Large intestine (tissue), 3 donors: Measurements from ENCODE around the gene C1orf174. TPM values are rescaled to one million over a fixed set of nuclear protein-coding genes. Genes with fewer than 3 reads are reported as not detected.

Experiments used
- DNase-seq, 2 donors: peaks; one replicate each; pipeline versions ENCODE4 v3.0.0 to v3.0.0-alpha.2; 2013
- H3K27ac ChIP-seq: one replicate; pipeline ENCODE4 v1.5.1; 2013; ENCODE audit warnings: low read length
- H3K27me3 ChIP-seq: 2 replicates; pipeline ENCODE4 v1.6.1; 2013; ENCODE audit warnings: low read length; ENCODE audit not compliant: control insufficient read depth, insufficient read depth
- H3K36me3 ChIP-seq: 2 replicates; pipeline ENCODE4 v1.6.1; 2013; ENCODE audit warnings: low read length; ENCODE audit not compliant: control insufficient read depth, insufficient read depth
- H3K4me1 ChIP-seq: one replicate; pipeline ENCODE4 v1.6.1; 2013; ENCODE audit warnings: low read length; ENCODE audit not compliant: control insufficient read depth, insufficient read depth
- H3K4me3 ChIP-seq: one replicate; pipeline ENCODE4 v1.5.1; 2013; ENCODE audit warnings: low read length
- H3K9me3 ChIP-seq: one replicate; pipeline ENCODE4 v1.6.1; 2013; ENCODE audit warnings: mild to moderate bottlenecking, low read depth, low read length, moderate library complexity; ENCODE audit not compliant: control insufficient read depth
- WGBS: methylation state at CpG from one replicate; pipeline ENCODE4 v1.1.5; 2013; ENCODE audit warnings: low lambda C conversion rate; ENCODE audit not compliant: insufficient coverage; 5-methylcytosine and 5-hydroxymethylcytosine counted together
- polyA plus RNA-seq: library from polyadenylated mRNA; unstranded; fragments of 120-200 nt; gene quantifications from one replicate; pipeline ENCODE4 v1.2.1, GENCODE V29; 2013

C1orf174 gene
- polyA plus RNA-seq, 1 donor = 28.4 TPM

GRCh38 chr1:3894626-3895278, 5.3 kb downstream of the C1orf174 start:
- DNase-seq = no peak
- peaks cover 25% of the 10 kb centered on the region for H3K36me3 ChIP-seq
- no peaks in the 10 kb centered on the region for H3K4me1 ChIP-seq
- no peaks in the 10 kb centered on the region for H3K27me3 ChIP-seq
- H3K9me3 ChIP-seq = peaks cover 13% of the 10 kb centered on the region
- no CpG with 5 or more reads among the region's 17 CpGs for WGBS
- no peak overlapping the region for H3K4me3 ChIP-seq
- no peak overlapping the region for H3K27ac ChIP-seq

- Histone ChIP-seq H3K27ac (no peak overlapping the region), H3K27me3 (no peaks in the 10 kb centered on the region), H3K4me1 (no peaks in the 10 kb centered on the region), H3K36me3 (peaks cover 30% of the 10 kb centered on the region), H3K4me3 (no peak overlapping the region), H3K9me3 (peaks cover 9% of the 10 kb centered on the region)
- no peak for DNase-seq
- 90% methylated on average over 2 of the region's 5 CpGs for WGBS
These were observed 6.9 kb downstream of the C1orf174 start for GRCh38 chr1:3893190-3893589.

GRCh38 chr1:3892748-3893147, 7.3 kb downstream of the C1orf174 start:
- Histone ChIP-seq H3K36me3 (peaks cover 33% of the 10 kb centered on the region), H3K9me3 (peaks cover 5% of the 10 kb centered on the region), H3K4me1 (no peaks in the 10 kb centered on the region), H3K27me3 (no peaks in the 10 kb centered on the region), H3K4me3 (no peak overlapping the region), H3K27ac (no peak overlapping the region)
- WGBS = 100% methylated on average over 1 of the region's 14 CpGs
- no peak for DNase-seq

- peaks cover 39% of the 10 kb centered on the region for H3K36me3 ChIP-seq
- no peak overlapping the region for H3K4me3 ChIP-seq
- H3K27ac ChIP-seq = no peak overlapping the region
- no peaks in the 10 kb centered on the region for H3K27me3 ChIP-seq
- H3K4me1 ChIP-seq = no peaks in the 10 kb centered on the region
- H3K9me3 ChIP-seq = no peaks in the 10 kb centered on the region
- WGBS = no CpG with 5 or more reads among the region's 17 CpGs
- no peak for DNase-seq
These were observed 8.7 kb downstream of the C1orf174 start for GRCh38 chr1:3891329-3891865.

- Histone ChIP-seq H3K27me3 (no peaks in the 10 kb centered on the region), H3K4me3 (no peak overlapping the region), H3K4me1 (no peaks in the 10 kb centered on the region), H3K27ac (no peak overlapping the region), H3K9me3 (no peaks in the 10 kb centered on the region), H3K36me3 (peaks cover 46% of the 10 kb centered on the region)
- 95% methylated on average over 4 of the region's 26 CpGs for WGBS
- no peak for DNase-seq
These were observed 9.4 kb downstream of the C1orf174 start for GRCh38 chr1:3890389-3891328.

- Histone ChIP-seq H3K4me1 (no peaks in the 10 kb centered on the region), H3K4me3 (no peak overlapping the region), H3K36me3 (peaks cover 45% of the 10 kb centered on the region), H3K27ac (no peak overlapping the region), H3K9me3 (no peaks in the 10 kb centered on the region), H3K27me3 (no peaks in the 10 kb centered on the region)
- 100% methylated on average over 1 of the region's 14 CpGs for WGBS
- DNase-seq = no peak
These were observed 10.1 kb downstream of the C1orf174 start for GRCh38 chr1:3889936-3890335.

GRCh38 chr1:3888301-3888700, 11.8 kb downstream of the C1orf174 start:
- no peak overlapping the region for H3K4me3 ChIP-seq
- H3K27me3 ChIP-seq = no peaks in the 10 kb centered on the region
- no CpG with 5 or more reads among the region's 15 CpGs for WGBS
- DNase-seq = no peak
- H3K4me1 ChIP-seq = no peaks in the 10 kb centered on the region
- H3K9me3 ChIP-seq = no peaks in the 10 kb centered on the region
- no peak overlapping the region for H3K27ac ChIP-seq
- H3K36me3 ChIP-seq = peaks cover 54% of the 10 kb centered on the region

- H3K27ac ChIP-seq = no peak overlapping the region
- H3K4me1 ChIP-seq = no peaks in the 10 kb centered on the region
- H3K27me3 ChIP-seq = no peaks in the 10 kb centered on the region
- no CpG with 5 or more reads among the region's 8 CpGs for WGBS
- H3K36me3 ChIP-seq = peaks cover 53% of the 10 kb centered on the region
- H3K9me3 ChIP-seq = no peaks in the 10 kb centered on the region
- H3K4me3 ChIP-seq = no peak overlapping the region
- DNase-seq = no peak
These were observed 13.4 kb downstream of the C1orf174 start for GRCh38 chr1:3886691-3887090.

- H3K36me3 ChIP-seq = peaks cover 48% of the 10 kb centered on the region
- no peaks in the 10 kb centered on the region for H3K27me3 ChIP-seq
- WGBS = no CpG with 5 or more reads among the region's 15 CpGs
These were observed 13.9 kb downstream of the C1orf174 start for GRCh38 chr1:3886106-3886670.

GRCh38 chr1:3885611-3886010, 14.5 kb downstream of the C1orf174 start:
- Histone ChIP-seq H3K4me1 (no peaks in the 10 kb centered on the region), H3K9me3 (no peaks in the 10 kb centered on the region), H3K27me3 (no peaks in the 10 kb centered on the region), H3K27ac (no peak overlapping the region), H3K4me3 (no peak overlapping the region), H3K36me3 (peaks cover 48% of the 10 kb centered on the region)
- no peak for DNase-seq
- no CpG with 5 or more reads among the region's 7 CpGs for WGBS

More at GRCh38 chr1:3886106-3886670, 13.9 kb downstream of the C1orf174 start:
- H3K9me3 ChIP-seq = no peaks in the 10 kb centered on the region
- no peak for DNase-seq
- H3K4me1 ChIP-seq = no peaks in the 10 kb centered on the region
- H3K27ac ChIP-seq = no peak overlapping the region
- H3K4me3 ChIP-seq = no peak overlapping the region
